ENCODE measurements around the gene NFIB.

Gene NFIB

DNA sequence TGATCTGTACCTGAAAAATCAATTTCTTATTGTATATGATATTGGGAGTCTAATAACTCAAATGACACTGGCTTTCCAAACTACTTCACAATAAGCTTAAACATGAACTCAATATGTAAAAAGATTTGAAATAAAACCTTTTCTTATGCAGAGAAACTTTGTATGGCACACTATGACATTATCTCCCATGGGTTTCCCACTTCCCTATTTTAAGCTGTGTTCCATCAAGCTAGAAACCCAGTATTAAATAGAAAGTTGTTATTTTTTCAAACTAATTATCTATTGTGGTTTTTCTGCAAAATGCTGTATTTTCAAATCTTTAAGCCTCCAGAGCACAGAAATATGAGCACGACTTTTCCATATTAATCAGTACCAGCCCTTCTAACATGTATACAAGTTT, 174.7 kb downstream of the NFIB start:
- DNase-seq (ENCODE audit: low spot score) = no peak
- in situ Hi-C loops (cut with MboI; ENCODE audit: low sequenced_read_pairs, unreplicated experiment) = no loop called here
- TF ChIP-seq CTCF (IDR thresholded peaks at IDR 0.05; ENCODE audit: borderline replicate concordance, control extremely low read depth, extremely low read depth, insufficient read depth, missing control alignments) = no peak

DNA sequence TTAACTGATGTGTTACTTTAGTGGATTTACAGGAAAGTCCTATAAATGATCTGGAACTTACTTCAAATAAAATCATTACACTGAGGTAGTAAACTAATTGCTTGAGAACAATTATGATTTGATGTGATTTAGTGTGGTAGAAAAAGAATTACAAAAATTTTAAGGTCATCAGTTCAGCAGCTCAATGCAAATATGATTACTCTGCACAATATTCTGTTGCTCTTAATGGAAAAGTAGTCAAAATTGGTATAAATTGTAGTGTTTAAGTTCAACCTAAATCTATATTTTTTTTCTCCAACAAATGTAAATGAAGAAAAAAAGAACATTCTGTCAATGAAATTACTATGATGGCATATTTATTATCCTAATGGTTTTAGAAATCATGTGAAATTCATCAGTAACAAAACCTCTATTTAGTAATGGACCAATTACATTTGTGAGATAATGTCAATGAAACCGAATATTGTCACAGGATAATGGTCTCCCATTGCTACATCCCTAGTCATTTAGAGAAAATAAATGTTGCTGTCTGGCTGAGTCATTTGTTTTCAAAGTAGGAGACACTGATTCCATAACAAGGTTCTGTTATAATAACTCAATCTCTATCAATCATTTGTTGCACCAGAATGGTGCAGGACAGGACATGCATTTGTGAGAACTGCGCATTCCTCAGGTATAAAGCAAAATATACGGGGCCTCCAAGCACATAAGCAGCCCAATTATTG, 177.1 kb downstream of the NFIB start:
- no peak for DNase-seq (ENCODE audit: low spot score)
- no peak for TF ChIP-seq CTCF (IDR thresholded peaks at IDR 0.05; ENCODE audit: borderline replicate concordance, control extremely low read depth, extremely low read depth, insufficient read depth, missing control alignments)
- in situ Hi-C loops (cut with MboI; ENCODE audit: low sequenced_read_pairs, unreplicated experiment) = no loop called here

DNA sequence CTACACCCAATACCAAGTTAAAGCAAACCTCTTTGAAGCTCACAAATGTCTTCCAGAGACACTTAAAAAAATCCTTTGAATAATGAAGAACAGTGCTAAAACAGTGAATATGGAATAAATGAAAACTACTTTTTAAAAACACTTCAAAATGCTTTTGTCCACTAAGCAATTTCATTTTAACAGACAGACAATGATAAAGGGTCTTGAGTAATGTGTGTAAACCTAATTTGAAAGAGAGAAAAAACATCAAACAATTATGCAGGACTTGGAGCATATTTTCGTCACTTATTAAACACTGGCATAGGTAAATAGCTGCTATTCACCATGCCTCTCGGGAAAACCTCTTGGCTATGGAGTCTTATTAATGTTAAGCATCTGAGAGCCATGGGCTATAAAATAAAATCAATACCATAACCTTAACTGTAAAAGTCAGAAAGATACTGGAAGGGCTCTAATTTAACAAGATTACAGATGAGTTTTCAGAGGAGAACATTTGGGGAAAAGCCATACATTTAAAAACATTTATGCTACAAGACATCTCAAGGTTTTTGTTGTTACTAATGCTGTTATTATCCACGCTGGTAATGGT, 177.8 kb downstream of the NFIB start:
- DNase-seq (ENCODE audit: low spot score) = no peak
- in situ Hi-C loops (cut with MboI; ENCODE audit: low sequenced_read_pairs, unreplicated experiment) = no loop called here
- TF ChIP-seq CTCF (IDR thresholded peaks at IDR 0.05; ENCODE audit: borderline replicate concordance, control extremely low read depth, extremely low read depth, insufficient read depth, missing control alignments) = no peak

DNA sequence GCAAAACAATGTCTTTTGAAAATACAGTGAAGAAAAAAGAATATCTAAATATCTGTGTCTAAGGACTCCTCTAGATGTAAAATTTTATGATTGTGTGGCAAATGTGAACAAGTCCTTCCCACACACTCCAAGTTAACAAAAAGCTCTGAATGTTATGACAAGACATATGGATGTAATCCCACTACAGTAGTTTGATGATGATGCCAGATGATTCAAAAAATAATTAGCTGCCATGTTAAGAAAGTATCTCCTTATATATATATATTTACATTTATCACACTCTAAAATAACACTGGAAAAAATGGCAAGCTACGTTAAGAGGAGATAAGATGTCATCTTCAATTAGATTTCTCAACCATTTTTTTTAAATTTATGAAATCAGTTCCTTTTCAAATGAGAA, 178.5 kb downstream of the NFIB start:
- no peak for TF ChIP-seq CTCF (IDR thresholded peaks at IDR 0.05; ENCODE audit: borderline replicate concordance, control extremely low read depth, extremely low read depth, insufficient read depth, missing control alignments)
- DNase-seq (ENCODE audit: low spot score) = no peak
- in situ Hi-C loops (cut with MboI; ENCODE audit: low sequenced_read_pairs, unreplicated experiment) = no loop called here

- DNase-seq (ENCODE audit: low spot score) = no peak
- no peak for TF ChIP-seq CTCF (IDR thresholded peaks at IDR 0.05; ENCODE audit: borderline replicate concordance, control extremely low read depth, extremely low read depth, insufficient read depth, missing control alignments)
- in situ Hi-C loops (cut with MboI; ENCODE audit: low sequenced_read_pairs, unreplicated experiment) = no loop called here
These were observed 180.5 kb downstream of the NFIB start for GRCh38 chr9:14133394-14133793.

DNA sequence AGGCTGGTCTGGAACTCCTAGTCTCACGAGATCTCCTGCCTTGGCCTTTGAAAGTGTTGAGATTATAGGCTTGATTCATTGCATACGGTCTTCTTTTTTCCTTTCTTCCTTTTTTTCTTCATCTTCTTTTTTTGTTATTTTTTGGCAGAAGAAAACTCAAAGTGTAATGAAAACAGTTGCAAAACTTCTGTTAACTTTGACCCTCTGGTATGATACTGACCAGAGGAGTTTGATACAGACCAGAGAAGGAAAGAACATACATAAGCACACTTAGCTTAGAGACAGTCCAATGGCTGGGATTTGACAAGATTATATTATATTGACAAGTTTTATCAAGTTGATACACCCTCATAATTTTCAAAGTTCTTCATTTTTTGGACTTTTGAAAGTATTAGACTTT, 181.2 kb downstream of the NFIB start:
- no peak for TF ChIP-seq CTCF (IDR thresholded peaks at IDR 0.05; ENCODE audit: borderline replicate concordance, control extremely low read depth, extremely low read depth, insufficient read depth, missing control alignments)
- DNase-seq (ENCODE audit: low spot score) = no peak
- in situ Hi-C loops (cut with MboI; ENCODE audit: low sequenced_read_pairs, unreplicated experiment) = no loop called here
